ENCODE data around the gene RASGRP1.
"Not testable (repeated sequence)": the region's sequence is repeated elsewhere in the genome, so short reads cannot be mapped to it uniquely, and the experiment has no call there.

Gene RASGRP1

DNA sequence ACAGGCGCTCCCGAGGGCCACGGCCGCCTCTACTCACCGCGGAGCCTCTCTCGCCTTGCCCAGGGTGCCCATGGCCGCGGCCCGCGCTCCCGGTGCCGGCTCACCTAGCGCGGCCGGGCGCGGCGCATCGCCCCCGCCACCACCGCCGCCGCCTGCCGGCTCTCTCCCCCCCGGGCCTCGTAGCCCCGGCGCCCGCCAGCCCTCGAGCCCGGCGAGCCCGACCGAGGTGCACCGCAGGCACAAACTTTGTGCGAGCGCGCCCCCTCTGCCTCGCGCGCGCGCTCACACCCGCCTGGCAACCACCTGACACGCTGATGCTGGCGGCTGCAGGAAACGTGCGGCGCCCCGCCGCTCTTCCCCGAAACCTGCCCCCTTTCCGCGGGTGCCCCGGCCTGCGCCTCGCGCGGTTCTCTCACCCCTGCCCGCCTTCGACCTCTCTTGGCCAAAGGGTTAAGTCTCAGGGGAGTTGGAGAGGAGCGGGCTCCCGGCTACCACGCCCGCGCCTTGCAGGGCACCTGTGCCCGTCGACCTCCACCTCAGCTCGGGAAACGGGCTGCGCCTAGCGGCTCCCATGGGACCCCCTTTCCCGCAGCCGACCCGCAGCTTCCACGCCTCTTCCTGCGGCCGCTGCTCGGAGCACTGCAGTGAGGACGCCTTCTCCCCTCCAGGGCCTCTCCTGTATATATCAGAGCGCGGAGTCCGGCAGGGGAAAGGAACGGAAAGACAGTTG lies at the start of gene RASGRP1:
Gene RASGRP1, minus strand, starts transcription at position 258 of the 730 bp plus-strand sequence. Its CDS starts 186 bp downstream, at position 72.
- DNase-seq (ENCODE audit: low read depth in 3 of 3): peak; percentile 74 to 79 (median 78)

DNA sequence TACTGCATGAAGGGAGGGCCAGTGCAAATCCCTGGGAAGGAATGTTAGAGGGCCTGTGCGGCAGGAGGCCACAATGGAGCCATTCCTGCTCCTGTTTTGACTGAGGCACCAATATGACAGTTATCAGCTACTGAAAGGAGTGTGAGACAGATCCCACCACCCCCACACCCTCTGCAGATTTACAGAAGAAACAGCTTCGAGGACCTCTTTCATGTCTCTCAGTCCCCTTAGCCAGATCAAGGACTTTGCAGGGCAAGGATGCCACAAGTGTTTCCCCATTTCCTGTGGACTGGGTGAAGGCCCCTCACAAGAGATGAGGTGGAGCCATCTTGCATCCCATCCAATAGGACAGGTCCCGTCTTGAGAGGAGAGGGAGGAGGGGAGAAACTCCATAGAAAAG lies 48.5 kb upstream of the RASGRP1 start:
- DNase-seq (ENCODE audit: low read depth in 3 of 3): no peak

DNA sequence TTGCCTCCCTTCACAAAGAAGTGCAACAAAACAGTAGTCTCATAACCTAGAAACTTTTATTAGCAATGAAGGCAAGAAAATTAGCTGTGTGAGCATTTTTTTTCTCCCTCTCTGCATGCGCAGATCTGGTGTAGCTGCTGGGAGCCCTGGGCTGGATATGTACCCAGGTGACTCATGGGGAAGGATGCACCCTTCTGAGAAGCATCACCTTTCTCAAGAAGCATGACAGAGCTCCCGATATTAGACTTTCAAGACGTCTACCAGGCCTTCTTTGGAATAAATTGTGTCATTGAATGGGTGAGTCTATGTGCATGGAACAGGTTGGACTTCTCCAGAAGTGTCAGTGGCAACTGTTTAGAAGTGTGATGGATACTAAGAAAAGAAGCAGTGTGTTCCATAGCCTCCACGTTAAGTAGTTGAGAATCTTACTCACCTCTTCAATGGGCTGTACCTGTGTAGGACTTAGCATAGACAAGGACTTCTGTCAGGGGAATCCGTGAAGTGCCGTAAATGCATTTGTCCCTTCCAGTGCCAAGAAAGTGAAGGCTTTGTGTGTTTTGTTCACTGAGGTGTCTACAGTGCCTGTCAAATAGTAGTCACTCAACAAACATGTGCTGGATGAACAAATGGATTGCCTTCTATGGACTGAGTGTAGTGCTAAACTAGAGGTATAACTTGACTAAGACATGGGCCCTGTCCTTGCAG lies 47.7 kb upstream of the RASGRP1 start:
- DNase-seq (ENCODE audit: low read depth in 3 of 3): peak in 2 of 3 experiments; percentile 14 to 36

GRCh38 chr15:38611228-38611627 lies 46.6 kb upstream of the RASGRP1 start:
- peak in 1 of 3 experiments; percentile 20 for DNase-seq (ENCODE audit: low read depth in 3 of 3)

DNA sequence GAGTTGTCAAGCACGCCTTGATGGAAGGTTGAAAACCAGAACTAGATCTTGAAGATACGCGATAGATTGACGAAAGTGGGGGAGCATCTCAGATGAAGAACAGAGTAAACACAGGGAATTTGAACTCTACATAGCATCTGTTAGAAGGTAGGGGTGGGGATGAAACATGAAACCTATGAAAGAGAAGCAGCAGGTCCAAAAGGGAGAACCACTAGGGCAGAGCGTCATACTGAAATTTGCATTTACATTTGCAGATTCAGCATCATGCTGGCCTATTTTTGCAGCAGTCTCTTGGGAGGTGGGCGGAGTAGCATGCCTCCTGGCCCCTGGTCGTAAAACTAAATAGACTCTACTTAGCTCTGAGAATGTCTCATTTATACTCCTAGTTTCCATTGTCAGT lies 46.1 kb upstream of the RASGRP1 start:
- no peak for DNase-seq (ENCODE audit: low read depth in 3 of 3)

GRCh38 chr15:38609097-38609738 lies 44.6 kb upstream of the RASGRP1 start:
- DNase-seq (ENCODE audit: low read depth in 3 of 3): no peak

GRCh38 chr15:38608682-38609081 lies 44.1 kb upstream of the RASGRP1 start:
- DNase-seq (ENCODE audit: low read depth in 3 of 3): no peak

DNA sequence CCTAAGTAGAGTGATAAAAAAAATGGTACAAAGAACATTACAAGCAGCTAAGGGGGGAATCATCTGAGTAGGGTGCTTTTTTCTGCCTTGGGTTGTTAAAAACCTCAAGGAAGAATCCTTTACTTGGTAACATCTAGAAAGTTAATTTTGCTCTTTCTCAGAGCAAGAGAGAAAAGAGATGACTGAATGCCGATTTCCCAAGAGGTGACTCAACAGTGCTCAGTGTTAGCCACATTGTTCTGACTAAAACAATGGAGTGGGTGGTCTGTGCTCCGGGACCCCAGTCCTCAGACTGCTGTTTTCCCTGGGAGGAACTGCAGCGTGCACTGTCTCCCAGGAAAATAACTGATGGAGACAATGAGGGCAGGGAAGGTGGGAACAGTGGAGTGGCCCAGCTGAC lies 41.1 kb upstream of the RASGRP1 start:
- no peak for DNase-seq (ENCODE audit: low read depth in 3 of 3)

- no peak for DNase-seq (ENCODE audit: low read depth in 3 of 3)
Measured at GRCh38 chr15:38603672-38604071, 39.1 kb upstream of the RASGRP1 start.

GRCh38 chr15:38602910-38603670 lies 38.5 kb upstream of the RASGRP1 start:
- no peak for DNase-seq (ENCODE audit: low read depth in 3 of 3)

GRCh38 chr15:38600236-38600635 lies 35.6 kb upstream of the RASGRP1 start:
- no peak for DNase-seq (ENCODE audit: low read depth in 3 of 3)

- no peak for DNase-seq (ENCODE audit: low read depth in 3 of 3)
Measured at GRCh38 chr15:38598749-38599148, 34.1 kb upstream of the RASGRP1 start.

DNA sequence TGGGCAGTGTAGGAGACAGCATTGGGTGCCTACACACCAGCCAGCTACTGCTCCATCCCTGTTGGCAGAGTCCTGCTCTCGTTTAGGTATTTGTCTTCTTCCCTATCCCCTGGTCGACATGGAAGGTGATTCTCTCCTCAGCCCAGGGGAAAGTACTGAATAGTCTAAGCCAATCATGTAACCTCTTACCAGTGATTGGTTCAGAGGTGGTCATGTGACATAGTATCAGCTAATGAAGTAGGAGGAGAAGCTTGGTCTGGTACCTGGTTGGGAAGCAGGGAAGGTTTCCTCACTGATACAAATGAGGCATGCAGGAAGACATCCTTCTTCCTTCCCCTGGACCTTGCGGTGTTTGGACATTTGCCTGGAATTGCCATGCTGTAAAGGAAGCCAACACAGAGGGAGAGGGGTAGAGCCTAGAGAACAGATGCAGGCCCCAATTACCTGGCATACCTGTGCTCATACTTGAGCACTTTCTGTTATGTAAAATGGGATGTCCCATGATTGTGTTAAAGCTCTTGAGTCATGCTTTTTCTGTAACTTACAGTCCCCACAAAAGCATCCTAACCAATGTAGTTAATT lies 32.7 kb upstream of the RASGRP1 start:
- DNase-seq (ENCODE audit: low read depth in 3 of 3): no peak

GRCh38 chr15:38593524-38593923 lies 28.9 kb upstream of the RASGRP1 start:
- no peak for DNase-seq (ENCODE audit: low read depth in 3 of 3)

- no peak for DNase-seq (ENCODE audit: low read depth in 3 of 3)
Measured at GRCh38 chr15:38589502-38589901, 24.9 kb upstream of the RASGRP1 start.

GRCh38 chr15:38588672-38589071 lies 24.1 kb upstream of the RASGRP1 start:
- no peak for DNase-seq (ENCODE audit: low read depth in 3 of 3)

DNA sequence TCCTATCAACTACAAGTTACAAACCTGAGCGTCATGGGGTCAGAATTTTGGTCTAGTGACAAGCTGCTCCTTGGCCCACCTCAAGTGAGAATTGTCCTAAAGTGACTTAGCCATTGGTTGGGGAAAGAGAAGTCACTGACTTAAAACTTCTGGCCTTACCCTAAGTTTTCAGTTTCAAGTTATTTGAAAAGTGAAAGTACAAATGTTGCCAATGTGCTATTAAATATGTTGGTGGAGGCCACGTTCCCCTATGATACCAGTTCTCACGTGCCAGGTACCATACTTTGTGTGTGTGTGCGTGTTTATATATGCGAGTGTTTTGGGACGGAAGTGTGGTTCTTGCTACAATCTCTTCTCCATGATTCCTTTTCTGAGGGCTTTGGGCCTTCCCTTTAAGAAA lies 22.6 kb upstream of the RASGRP1 start:
- no peak for DNase-seq (ENCODE audit: low read depth in 3 of 3)

GRCh38 chr15:38586005-38586404 lies 21.4 kb upstream of the RASGRP1 start:
- DNase-seq (ENCODE audit: low read depth in 3 of 3): not testable (repeated sequence)

GRCh38 chr15:38578626-38579025 lies 14.0 kb upstream of the RASGRP1 start:
- no peak for DNase-seq (ENCODE audit: low read depth in 3 of 3)

DNA sequence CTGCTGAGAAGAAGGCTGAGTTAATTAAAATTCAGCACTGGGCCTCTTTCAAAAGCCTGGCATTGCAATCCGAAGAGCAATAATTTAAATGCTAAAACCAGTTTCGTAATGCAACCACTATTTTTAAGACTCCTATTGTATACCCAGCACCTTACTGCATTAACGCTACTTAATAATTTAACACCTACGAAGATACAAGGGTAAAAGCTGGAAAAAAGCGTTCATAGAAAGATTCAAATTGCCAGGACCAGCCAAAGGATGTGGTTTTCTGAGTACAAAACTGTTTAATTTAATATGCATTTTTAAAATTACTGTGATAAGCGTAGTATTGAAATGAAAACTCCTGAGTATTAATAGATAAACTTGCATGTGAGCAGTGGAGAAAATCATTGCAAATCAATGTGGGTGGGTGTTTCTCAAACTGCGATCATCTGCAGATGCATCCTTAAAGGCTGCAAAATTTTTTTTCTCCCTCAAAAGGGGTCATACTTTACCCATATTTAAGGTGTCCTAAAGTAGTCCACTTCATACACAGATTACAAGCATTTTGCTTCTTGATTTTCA lies 12.9 kb upstream of the RASGRP1 start:
- DNase-seq (ENCODE audit: low read depth in 3 of 3): no peak

DNA sequence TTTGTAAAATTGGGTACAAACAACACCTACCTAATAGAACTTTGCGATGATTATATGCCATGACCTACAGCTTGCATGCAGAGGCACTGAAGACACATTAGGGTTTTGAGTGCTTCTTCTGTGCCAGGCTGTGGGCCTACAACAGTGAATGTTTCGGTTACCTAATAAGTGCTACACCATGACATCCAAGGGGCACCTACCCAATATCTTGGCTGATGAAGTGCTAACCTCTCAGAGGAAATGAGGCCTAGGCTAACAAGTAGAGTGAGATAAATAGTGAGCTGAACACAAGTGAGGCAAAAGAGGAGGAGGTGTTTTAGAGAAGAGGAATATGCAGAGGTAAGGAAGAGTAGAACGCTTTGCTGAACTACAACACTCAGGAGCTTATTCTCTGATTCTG lies 12.2 kb upstream of the RASGRP1 start:
- DNase-seq (ENCODE audit: low read depth in 3 of 3): no peak

Measured in stimulated activated CD4-positive, alpha-beta T cell treated with anti-CD3 and anti-CD28 coated beads, TNF-alpha, amount 100 ng/mL, for 4 hours (primary cell).